ENCODE results near the gene RTN4RL1. TPM values are rescaled to one million over a fixed set of nuclear protein-coding genes. Genes with fewer than 3 reads are reported as not detected.

The RTN4RL1 gene
- total and polyA plus RNA-seq, 10 donors: 0.09 to 4.5 (median 1.2) TPM

DNA sequence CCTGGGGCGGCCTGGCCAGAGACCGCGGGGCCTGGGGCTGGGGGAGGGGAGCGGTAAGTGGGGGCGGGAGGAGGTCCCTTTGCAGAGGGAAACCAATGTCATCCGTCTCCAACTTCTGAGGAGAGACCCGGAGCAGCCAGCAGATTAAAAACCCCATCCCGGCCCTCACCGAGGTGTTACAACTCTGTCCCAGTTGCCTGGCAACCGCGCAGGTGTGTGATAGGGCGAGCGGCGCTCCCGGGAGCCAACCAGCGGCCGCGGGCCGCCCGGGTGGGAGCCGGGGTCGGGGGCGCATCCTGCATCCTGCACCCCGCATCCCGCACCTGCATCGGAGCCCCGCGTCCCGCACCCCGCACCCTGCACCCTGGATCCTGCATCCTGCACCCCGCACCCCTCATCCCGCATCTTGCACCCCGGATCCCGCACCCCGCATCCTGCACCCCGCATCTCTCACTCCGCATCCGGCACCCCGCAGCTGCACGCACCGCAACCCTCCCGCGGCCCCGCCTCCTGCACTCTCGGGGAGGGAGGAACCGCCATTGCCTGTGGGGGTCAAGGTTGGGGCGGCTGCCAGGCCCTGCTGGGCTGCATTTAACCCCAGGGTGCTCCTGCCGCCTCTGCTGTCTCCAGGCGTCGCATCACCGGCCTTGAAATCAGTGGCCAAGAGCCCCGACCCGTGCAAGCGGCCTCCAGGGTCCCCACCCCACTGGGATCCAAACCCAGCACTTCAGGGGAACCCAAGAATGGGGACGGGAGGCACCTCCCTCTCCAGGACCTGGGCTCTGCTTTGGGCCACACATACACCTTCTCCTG lies 47.3 kb downstream of the RTN4RL1 start:
- H3K27me3 ChIP-seq (replicated peaks in 1 of 7): peaks cover 0 to 40% (median 11%) of the 10 kb centered on the region in 7 donors
- WGBS, 5 donors: 17 to 29% (median 23%) methylated on average over 26 to 55 of the region's 55 CpGs
- no peak for DNase-seq
- TF ChIP-seq POLR2AphosphoS5 (IDR thresholded peaks at IDR 0.05) (no peak), POLR2A (IDR thresholded peaks at IDR 0.05) (no peak)
- TF ChIP-seq, protein P1, sequence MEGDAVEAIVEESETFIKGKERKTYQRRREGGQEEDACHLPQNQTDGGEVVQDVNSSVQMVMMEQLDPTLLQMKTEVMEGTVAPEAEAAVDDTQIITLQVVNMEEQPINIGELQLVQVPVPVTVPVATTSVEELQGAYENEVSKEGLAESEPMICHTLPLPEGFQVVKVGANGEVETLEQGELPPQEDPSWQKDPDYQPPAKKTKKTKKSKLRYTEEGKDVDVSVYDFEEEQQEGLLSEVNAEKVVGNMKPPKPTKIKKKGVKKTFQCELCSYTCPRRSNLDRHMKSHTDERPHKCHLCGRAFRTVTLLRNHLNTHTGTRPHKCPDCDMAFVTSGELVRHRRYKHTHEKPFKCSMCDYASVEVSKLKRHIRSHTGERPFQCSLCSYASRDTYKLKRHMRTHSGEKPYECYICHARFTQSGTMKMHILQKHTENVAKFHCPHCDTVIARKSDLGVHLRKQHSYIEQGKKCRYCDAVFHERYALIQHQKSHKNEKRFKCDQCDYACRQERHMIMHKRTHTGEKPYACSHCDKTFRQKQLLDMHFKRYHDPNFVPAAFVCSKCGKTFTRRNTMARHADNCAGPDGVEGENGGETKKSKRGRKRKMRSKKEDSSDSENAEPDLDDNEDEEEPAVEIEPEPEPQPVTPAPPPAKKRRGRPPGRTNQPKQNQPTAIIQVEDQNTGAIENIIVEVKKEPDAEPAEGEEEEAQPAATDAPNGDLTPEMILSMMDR (IDR thresholded peaks at IDR 0.05 in 8 of 11, conservative IDR thresholded peaks at IDR 0.05 in 3 of 11): no peak
- peaks cover 0 to 18% (median 6%) of the 10 kb centered on the region in 6 donors for H3K4me1 ChIP-seq
- no peaks in the 10 kb centered on the region for H3K9me3 ChIP-seq
- H3K36me3 ChIP-seq: no peaks in the 10 kb centered on the region
- H3K27ac ChIP-seq: no peak overlapping the region
- no peak overlapping the region for H3K4me3 ChIP-seq
- intact Hi-C loops (cut with DNase I; ENCODE audit: low total_unique reads): no loop called here

DNA sequence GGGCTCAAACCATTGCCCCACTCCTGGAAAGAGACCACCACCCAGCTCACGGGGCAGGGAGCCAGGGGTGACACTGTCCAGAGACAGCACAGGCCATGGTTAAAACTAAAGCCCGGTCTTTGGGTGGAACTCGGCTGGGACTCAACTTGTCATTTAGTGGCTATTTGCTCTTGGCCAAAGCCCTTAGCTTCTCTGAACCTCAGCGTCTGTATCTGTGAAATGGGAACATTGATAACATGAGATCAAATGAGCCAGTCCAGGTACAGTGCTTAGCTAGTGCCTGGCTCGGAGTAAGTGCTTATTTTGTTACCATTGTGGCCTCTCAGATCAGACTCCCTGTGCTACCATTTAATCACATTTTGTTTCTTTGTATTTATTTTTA lies 48.5 kb downstream of the RTN4RL1 start:
- no peak for DNase-seq
- Histone ChIP-seq H3K27ac (no peak overlapping the region), H3K4me3 (no peak overlapping the region), H3K27me3 (replicated peaks in 1 of 7) (peaks cover 0 to 38% (median 11%) of the 10 kb centered on the region in 7 donors), H3K36me3 (no peaks in the 10 kb centered on the region), H3K4me1 (peaks cover 0 to 26% (median 13%) of the 10 kb centered on the region in 6 donors), H3K9me3 (no peaks in the 10 kb centered on the region)
- intact Hi-C loops (cut with DNase I; ENCODE audit: low total_unique reads): no loop called here
- WGBS, 5 donors: 80 to 96% (median 93%) methylated on average over 1 to 5 of the region's 5 CpGs
- TF ChIP-seq, protein P1 (IDR thresholded peaks at IDR 0.05 in 8 of 11, conservative IDR thresholded peaks at IDR 0.05 in 3 of 11): no peak
- TF ChIP-seq POLR2A (IDR thresholded peaks at IDR 0.05) (no peak), POLR2AphosphoS5 (IDR thresholded peaks at IDR 0.05) (no peak)

DNA sequence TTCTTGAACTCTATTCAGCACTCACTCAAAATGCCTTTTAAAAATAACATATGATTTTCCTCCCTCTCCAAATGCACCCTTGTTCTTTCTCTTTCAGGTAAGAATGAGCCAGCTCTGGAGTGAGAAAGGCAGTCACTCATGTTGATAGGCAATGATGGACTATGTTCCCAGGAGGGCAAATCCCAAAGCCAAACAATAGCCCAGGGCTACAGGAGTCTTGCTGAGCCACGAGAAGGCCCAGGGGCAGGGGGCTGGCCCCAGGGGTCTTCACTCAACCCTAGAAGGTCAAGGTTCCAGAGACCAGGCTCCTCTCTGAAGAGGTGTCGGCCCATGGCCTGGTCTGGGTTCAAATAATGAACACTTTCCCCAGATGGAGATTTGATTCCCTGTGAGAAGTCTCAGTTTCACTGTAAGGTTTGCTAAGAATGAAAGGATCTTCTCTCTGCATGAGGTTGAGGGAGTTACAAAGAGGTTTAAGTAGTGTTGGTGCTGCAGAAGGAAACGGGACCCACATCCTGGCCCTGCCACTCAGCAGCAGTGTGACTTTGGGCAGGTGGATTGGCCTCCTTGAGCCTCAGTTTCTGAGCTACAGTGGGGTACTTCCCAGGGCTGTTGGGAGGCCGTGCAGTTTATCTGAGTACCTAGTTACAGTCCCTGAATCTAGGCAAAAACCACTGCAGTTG lies 49.0 kb downstream of the RTN4RL1 start:
- DNase-seq: no peak
- no peaks in the 10 kb centered on the region for H3K9me3 ChIP-seq
- H3K27ac ChIP-seq: no peak overlapping the region
- intact Hi-C loops (cut with DNase I; ENCODE audit: low total_unique reads): no loop called here
- no peaks in the 10 kb centered on the region for H3K36me3 ChIP-seq
- no peak for TF ChIP-seq POLR2AphosphoS5 (IDR thresholded peaks at IDR 0.05)
- TF ChIP-seq, protein P1 (IDR thresholded peaks at IDR 0.05 in 8 of 11, conservative IDR thresholded peaks at IDR 0.05 in 3 of 11): no peak
- TF ChIP-seq POLR2A (IDR thresholded peaks at IDR 0.05): no peak
- H3K4me1 ChIP-seq: peaks cover 0 to 26% (median 13%) of the 10 kb centered on the region in 6 donors
- H3K27me3 ChIP-seq (replicated peaks in 1 of 7): peaks cover 0 to 38% (median 11%) of the 10 kb centered on the region in 7 donors
- H3K4me3 ChIP-seq: no peak overlapping the region
- 53 to 79% (median 72%) methylated on average over 2 to 4 of the region's 4 CpGs for WGBS, 5 donors

DNA sequence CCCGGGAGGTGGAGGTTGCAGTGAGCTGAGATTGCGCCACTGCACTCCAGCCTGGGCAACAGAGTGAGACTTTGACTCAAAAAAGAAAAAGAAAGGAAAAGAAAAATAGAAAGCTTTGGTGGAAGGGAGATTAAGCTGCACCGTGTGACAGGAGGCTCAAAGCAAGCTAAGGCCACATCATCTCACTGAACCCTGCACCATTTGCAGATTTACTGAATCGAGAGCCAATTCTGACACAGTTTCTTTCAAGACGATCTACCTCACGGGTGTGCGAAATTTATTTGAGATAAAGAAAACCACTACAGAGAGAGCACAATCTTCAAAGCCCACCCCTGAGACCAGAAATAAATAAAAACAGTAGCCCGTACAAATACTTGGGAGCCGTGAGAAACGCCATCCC lies 49.6 kb downstream of the RTN4RL1 start:
- intact Hi-C loops (cut with DNase I; ENCODE audit: low total_unique reads): no loop called here
- Histone ChIP-seq H3K9me3 (no peaks in the 10 kb centered on the region), H3K36me3 (no peaks in the 10 kb centered on the region), H3K4me1 (peaks cover 0 to 26% (median 13%) of the 10 kb centered on the region in 6 donors), H3K4me3 (no peak overlapping the region), H3K27ac (no peak overlapping the region), H3K27me3 (replicated peaks in 1 of 7) (peaks cover 0 to 39% (median 11%) of the 10 kb centered on the region in 7 donors)
- 77 to 86% (median 84%) methylated on average over 10 of the region's 10 CpGs for WGBS, 5 donors
- no peak for DNase-seq
- TF ChIP-seq POLR2A (IDR thresholded peaks at IDR 0.05) (no peak), POLR2AphosphoS5 (IDR thresholded peaks at IDR 0.05) (no peak)
- TF ChIP-seq, protein P1 (IDR thresholded peaks at IDR 0.05 in 8 of 11, conservative IDR thresholded peaks at IDR 0.05 in 3 of 11): no peak

Measured in spleen (tissue), 11 donors.